GM13976 (cell line): ENCODE results near the gene SMCHD1.

ENCODE experiments used
- DNase-seq: peaks from one replicate; pipeline ENCODE4 v3.0.0; 2012; ENCODE audit warnings: low spot score
- in situ Hi-C: fragments of 300-500 bp; cut with MboI; formaldehyde crosslinking; loops from one replicate; pipeline ENCODE4 v1.12.0; 2022; ENCODE audit warnings: low sequenced_read_pairs, mixed read lengths, inconsistent platforms; ENCODE audit not compliant: unreplicated experiment
- TF ChIP-seq, protein P1 (sequence below): IDR thresholded peaks from 2 replicates; pipeline ENCODE4 v1.5.1; 2012; ENCODE audit warnings: borderline replicate concordance, mild to moderate bottlenecking; ENCODE audit not compliant: insufficient read depth; ENCODE audit errors: extremely low read depth, missing control alignments, control extremely low read depth

SMCHD1 gene

DNA sequence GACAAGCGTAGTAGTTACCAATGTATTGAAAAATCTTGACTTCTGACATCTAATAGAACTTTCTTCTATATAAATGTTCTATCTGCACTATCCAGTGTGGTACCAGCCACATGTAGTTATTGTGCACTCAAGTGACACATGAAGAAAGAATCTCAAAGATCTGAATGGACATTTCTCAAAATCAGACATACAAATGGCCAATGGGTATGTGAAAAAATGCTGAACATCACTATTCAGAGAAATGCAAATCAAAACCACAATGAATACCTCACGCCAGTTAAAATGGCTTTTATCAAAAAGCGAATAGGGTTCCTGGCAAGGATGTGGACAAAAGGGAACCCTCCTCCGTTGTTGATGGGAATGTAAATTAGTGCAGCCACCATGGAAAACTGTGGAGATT lies 37.5 kb upstream of the SMCHD1 start:
- TF ChIP-seq, protein P1, sequence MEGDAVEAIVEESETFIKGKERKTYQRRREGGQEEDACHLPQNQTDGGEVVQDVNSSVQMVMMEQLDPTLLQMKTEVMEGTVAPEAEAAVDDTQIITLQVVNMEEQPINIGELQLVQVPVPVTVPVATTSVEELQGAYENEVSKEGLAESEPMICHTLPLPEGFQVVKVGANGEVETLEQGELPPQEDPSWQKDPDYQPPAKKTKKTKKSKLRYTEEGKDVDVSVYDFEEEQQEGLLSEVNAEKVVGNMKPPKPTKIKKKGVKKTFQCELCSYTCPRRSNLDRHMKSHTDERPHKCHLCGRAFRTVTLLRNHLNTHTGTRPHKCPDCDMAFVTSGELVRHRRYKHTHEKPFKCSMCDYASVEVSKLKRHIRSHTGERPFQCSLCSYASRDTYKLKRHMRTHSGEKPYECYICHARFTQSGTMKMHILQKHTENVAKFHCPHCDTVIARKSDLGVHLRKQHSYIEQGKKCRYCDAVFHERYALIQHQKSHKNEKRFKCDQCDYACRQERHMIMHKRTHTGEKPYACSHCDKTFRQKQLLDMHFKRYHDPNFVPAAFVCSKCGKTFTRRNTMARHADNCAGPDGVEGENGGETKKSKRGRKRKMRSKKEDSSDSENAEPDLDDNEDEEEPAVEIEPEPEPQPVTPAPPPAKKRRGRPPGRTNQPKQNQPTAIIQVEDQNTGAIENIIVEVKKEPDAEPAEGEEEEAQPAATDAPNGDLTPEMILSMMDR: no peak
- in situ Hi-C loops: no loop called here
- DNase-seq: no peak

DNA sequence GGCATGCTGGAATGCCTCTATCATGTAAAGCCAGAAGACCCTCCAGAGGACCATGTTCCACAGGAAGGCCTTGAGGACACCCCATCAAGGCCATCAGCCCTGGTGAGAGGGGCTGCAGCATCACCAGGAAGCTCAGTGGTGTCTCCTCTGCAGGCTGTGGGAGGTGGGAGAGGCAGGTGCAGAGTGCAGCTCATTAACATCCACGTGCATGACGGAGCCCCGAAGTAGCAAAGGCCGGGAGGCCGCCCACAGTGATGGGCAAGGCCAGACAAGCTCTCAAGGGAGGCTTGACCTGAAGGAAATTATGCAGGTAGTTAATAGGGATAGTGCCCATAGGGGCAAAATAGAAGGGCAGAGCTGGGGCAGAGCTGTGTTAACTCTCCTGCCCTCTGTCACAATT lies 30.3 kb upstream of the SMCHD1 start:
- in situ Hi-C loops: no loop called here
- no peak for DNase-seq
- TF ChIP-seq, protein P1: no peak

DNA sequence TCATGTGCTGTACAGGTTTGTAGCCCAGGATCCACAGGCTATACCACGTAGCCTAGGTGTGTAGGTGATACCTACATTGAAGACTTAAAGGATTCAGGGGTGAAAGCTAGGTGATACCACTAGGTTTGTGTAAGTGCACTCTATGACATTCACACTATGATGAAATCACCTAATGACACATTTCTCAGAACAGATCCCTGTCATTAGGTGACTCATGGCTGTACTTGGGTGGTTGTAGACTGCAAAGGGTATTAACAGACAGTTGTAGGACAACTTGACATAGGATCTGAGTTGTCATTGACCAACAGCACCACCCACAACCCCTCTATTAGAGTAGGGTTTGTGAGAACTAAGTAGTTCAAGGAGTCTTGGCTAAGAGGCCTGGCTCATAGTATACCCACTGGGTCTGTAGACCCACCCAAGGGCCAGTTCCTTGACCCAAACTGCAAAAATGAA lies 27.7 kb upstream of the SMCHD1 start:
- TF ChIP-seq, protein P1: no peak
- no peak for DNase-seq
- in situ Hi-C loops: no loop called here

DNA sequence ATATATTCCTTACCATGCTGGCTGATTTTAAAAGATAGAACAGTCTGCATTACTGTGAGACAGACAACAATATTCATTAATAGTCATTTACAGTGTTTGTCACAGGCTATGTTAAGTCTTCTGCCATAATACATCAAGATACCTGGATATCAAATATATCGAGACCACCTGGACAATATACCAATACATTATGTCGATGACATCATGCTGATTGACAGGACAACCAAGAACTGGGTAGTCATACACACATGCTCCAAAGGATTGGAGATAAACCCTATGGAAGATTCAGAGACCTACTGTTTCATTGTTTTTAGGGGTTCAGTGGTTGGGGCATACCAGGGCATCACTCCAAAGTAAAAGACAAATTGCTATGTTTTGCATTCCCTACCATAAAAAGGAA lies 26.5 kb upstream of the SMCHD1 start:
- in situ Hi-C loops: no loop called here
- DNase-seq: no peak
- TF ChIP-seq, protein P1: no peak

DNA sequence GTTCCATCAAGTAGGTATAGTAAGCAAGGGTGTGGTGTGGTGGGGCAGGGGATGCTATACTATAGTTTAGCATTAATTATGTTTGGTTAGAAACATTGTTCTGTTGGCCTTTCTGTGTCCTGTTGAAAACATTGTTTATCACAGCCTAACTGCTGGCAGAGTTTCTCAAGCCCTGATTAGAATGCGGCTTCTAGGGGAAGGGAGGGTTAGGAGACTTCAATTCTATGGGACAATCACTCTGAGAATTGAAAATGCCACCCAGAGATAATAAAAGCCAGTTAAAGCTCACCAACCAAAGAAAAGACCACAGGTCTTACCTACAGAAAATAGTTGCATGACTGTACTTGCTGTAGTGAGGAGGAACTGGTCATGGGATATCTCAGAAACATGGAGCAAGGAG lies 19.9 kb upstream of the SMCHD1 start:
- in situ Hi-C loops: no loop called here
- no peak for DNase-seq
- TF ChIP-seq, protein P1: no peak

DNA sequence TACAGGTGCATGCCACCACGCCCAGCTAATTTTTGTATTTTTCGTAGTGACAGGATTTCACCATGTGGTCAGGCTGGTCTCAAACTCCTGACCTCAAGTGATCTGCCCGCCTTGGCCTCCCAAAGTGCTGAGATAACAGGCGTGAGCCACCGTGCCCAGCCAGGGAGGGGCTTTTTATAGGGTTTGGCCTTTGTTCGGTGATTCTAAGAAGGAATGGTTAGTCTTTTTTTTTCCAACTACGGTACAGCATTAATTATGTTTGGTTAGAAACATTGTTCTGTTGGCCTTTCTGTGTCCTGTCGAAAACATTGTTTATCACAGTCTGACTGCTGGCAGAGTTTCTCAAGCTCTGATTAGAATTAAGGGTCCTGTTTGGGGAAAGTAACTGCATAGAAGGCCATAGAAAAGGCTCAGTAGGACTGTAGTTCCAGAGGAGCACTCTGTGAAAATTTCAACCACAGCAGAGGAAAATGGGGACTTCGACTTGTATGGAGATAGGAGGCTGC lies 19.3 kb upstream of the SMCHD1 start:
- no peak for DNase-seq
- in situ Hi-C loops: no loop called here
- TF ChIP-seq, protein P1: no peak

DNA sequence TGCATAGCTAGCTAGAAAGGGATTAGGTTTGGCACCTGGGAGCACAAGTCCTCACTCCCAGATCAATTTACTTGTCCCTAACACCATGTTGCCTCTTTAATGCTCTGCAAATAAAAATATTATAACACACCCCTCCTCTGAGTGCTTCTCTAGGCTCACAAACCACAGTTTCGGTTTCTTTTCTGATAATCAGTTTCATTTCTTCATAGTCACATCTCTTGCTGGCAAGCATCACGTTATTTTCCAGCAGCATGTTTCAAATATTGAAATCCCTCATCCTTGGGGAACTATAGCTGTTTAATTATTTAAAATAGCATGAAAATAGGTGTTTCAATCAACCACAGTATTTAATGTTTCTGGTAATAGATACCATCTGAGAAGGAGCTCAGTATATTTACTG lies 13.9 kb upstream of the SMCHD1 start:
- DNase-seq: peak; percentile 74
- TF ChIP-seq, protein P1: no peak
- in situ Hi-C loops: no loop called here
